Activated gamma-delta T cell treated with anti-CD3 and anti-CD28 coated beads, Interleukin-2, amount 50 U/mL, for 16 hours (primary cell): ENCODE measurements around the gene CST9L.
"Not testable (repeated sequence)": the region's sequence is repeated elsewhere in the genome, so short reads cannot be mapped to it uniquely, and the experiment has no call there.

Source experiments
- DNase-seq: peaks from one replicate; pipeline ENCODE4 v3.0.0-alpha.2; 2020; ENCODE audit warnings: low read depth

Gene CST9L

GRCh38 chr20:23586735-23587525, 18.6 kb upstream of the CST9L start:
- DNase-seq: no peak

- DNase-seq: no peak
These were observed 17.8 kb upstream of the CST9L start for GRCh38 chr20:23585808-23586734.

GRCh38 chr20:23585449-23585807, 17.1 kb upstream of the CST9L start:
- no peak for DNase-seq

DNA sequence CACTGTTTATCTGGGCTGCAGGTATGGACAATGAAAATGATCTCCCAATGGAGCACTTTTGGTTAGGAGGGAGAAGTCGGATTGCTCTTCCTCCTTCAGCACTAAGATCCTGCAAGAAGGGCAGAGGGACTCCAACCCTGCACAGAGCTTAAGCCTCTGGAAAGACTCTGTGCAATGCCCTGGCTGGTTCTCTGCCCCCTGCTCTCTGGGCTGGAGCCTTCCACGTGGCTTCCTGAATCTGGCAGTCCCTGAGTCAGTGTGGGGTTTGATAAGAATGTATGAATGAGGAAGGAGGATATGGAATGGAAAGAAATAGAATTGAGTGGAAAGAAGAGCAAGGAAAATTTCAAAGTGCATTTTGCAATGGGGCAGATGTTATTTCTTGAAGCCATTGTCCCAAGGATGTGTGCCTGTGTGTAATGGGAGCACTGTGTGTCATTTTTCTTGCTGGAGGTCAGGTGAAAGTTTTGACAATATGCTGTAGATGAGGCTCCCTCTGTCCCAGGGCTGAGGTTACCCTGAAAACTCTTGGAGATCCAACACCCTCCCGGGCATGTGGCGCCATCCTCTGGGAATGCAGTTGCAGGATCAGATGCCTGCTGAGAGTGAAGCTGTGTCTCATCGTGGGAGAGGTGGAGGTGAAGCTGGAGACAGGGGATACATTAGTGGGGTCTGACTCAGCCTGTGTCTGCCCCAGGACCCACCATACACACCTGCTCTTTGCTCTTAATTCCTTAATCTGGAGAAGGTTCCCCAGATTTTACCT, 16.3 kb upstream of the CST9L start:
- no peak for DNase-seq

GRCh38 chr20:23583526-23583925, 15.2 kb upstream of the CST9L start:
- no peak for DNase-seq

DNA sequence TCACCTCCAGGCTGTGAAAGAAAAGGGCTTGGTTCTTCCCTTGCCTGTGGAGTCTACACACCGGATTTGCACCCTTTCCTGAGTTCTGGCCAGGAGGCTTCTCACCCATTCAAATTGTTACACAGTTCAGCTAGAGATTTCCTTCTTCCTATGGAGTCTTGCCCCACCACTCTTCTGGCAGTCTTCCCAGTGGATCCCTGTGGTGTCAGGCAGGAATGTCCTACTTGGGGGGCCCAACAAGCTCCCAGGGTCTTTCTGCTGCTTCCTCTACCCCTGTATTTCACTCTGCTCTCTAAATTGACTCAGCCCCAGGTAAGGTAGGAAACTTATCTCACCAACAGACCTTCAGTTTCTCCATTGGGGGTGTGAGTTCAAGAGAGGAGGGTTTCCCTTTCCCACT, 14.0 kb upstream of the CST9L start:
- no peak for DNase-seq

DNA sequence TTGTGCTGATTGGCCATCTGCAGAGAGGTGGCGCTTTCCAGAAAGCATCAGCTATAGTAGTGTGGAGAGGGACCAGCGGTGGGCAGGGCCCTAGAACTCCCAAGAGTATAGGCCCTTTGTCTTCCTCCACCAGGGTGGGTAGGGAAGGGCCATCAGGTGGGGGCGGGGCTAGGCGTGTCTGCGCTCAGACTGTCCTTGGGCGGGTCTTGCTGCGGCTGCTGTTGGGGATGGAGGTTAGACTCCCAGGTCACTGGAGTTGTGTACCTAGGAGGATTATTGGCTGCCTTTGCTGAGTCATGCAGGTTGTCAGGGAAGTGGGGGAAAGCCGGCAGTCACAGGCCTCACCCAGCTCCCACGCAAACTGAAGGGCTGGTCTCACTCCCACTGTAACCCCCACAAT, 13.5 kb upstream of the CST9L start:
- DNase-seq: not testable (repeated sequence)

- no peak for DNase-seq
These were observed 6.7 kb upstream of the CST9L start for GRCh38 chr20:23574977-23575376.

DNA sequence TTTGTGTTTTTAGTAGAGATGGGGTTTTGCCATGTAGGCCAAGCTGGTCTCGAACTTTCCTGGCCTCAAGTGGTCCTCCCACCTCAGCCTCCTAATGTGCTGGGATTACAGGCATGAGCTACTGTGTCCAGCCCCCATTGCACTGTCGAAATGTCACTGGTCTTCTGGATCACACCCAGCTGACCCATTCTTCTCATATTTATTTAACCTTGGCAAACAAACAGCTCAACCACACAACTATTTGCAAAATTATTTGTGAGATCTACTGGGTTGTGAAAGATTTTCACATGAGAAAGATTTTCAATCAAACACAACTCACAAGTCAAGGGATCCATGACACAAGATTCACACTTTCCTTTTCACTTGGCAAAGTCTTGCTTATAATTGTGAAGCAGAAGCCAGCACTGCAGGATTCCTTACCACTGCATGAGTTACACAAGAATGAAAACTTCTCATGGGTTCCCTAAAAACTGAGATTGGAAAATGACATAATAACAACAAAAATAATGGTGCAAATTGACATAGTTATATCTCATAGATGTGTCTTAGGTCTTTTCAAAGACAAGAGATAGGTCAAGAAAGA, 2.0 kb upstream of the CST9L start:
- no peak for DNase-seq

DNA sequence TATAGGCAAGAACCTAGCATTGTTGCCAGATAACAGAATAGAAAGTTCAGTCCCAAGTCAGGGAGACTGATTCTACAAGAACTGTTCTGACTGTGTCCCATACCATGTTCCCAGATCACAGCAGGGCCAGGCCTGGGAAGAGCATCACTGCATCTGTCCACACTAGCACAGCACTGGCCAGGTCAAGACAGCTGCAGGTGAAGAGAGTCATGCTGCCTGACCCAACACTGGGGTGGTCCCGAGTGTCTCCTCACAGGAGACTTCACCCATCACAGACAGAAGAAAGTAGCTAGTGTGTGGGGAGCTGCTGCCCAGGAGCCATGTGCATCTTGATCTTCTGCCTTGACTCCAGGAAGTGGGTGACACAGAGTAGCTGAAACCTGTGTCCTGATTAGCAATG, 1.3 kb upstream of the CST9L start:
- no peak for DNase-seq

DNA sequence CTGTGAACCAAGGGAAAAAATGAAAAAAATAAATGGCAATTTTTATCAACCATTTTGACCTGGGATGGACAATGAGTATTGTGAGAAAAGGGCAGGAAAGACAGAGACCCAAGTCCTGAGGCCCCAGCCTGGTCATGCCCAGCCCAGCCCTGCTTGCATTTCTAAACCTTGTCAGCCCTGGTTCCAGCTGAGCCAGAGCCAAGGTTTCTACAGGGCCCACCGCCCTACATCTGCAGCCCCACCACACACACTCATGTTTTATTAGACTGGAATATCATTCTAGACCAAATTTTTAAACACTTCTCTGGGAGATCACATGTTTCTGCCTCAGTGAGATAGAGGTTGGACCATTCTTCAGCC, 667 bp upstream of the CST9L start:
- DNase-seq: no peak

DNA sequence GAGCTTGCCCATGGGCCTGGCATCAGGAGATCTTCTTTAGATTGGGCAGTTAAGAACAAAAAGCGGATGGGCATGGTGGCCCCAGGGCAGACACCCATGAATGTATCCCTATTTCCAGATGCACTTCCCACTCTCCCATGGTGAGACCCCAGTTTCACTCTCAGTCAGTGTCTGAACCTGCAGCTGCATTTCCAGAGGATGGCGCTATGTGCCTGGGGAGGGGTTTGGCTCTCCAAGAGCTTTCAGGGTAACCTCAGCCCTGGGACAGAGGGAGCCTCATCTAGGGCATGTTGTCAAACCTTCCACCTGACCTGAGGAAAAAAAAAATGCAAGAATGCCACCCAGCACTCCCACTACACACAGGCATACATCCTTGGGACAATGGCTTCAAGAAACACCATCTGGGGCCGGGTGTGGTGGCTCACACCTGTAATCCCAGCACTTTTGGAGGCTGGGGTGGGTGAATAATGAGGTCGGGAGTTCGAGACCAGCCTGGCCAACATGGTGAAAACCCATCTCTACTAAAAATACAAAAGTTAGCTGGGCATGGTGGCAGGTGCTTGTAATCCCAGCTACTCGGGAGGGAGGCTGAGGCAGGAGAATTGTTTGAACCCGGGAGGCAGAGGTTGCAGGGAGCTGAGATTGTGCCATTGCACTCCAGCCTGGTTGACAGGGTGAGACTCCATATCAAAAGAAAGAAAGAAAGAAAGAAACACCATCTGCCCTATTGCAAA, 1.9 kb downstream of the CST9L start:
- DNase-seq: no peak

GRCh38 chr20:23565503-23566045, 2.7 kb downstream of the CST9L start:
- DNase-seq: no peak

DNA sequence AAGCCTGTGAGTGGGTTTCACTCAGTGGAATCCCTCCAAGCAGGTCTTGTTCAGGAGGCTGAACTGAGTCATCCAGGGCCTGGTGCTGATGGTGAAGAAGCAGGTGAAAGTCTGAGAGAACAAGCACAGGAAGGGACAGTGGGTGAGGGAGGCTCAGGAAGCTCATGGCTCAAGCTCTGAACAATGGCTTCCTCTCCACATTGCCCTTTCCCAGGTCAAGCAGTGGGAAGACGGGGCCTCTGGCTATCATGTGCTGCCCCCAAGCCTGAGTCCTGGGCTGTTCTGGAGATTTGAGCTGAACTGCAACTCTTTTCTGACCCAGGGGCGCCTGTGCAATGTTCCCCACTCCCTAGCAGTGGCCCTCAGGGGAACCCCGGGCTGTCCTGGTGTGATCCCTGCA, 3.4 kb downstream of the CST9L start:
- DNase-seq: no peak

GRCh38 chr20:23562721-23563342, 5.5 kb downstream of the CST9L start:
- no peak for DNase-seq

GRCh38 chr20:23554401-23554800, 13.9 kb downstream of the CST9L start:
- no peak for DNase-seq

GRCh38 chr20:23551786-23552185, 16.5 kb downstream of the CST9L start:
- DNase-seq: no peak

GRCh38 chr20:23551383-23551782, 16.9 kb downstream of the CST9L start:
- no peak for DNase-seq

DNA sequence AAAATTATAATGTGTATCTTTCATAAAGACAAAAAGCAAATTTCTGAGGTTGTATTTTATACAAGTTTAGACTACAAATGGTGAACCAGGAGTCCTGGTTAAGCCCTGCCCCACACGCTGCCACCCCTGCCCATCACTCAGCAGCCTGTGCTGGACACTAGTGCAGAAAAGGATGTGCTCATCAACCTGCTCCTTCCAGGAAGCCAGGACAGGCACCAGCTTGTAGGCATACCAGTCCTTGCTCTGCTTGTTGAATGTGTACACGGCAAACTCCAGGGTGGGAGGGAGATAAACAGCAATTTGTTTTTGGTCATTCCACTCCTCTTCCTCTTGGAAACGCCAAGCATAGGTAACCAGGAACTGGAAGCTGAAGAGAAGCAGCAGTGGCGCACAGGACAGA, 18.1 kb downstream of the CST9L start:
- DNase-seq: no peak

GRCh38 chr20:23548408-23548807, 19.9 kb downstream of the CST9L start:
- no peak for DNase-seq

GRCh38 chr20:23547613-23548012, 20.7 kb downstream of the CST9L start:
- DNase-seq: no peak
